Urothelium cell line (cell line): Measurements from ENCODE around the gene MEMO1.
"Not testable (repeated sequence)": the region's sequence is repeated elsewhere in the genome, so short reads cannot be mapped to it uniquely, and the experiment has no call there.

Experiments used
- DNase-seq: peaks from one replicate; pipeline ENCODE4 v3.0.0; 2011; ENCODE audit warnings: low spot score, mixed read lengths
- FAIRE-seq: peaks from 2 replicates; lab custom pipeline; 2011; peaks lifted over from hg19 to GRCh38; lab: Jason Lieb, UNC

MEMO1 gene

DNA sequence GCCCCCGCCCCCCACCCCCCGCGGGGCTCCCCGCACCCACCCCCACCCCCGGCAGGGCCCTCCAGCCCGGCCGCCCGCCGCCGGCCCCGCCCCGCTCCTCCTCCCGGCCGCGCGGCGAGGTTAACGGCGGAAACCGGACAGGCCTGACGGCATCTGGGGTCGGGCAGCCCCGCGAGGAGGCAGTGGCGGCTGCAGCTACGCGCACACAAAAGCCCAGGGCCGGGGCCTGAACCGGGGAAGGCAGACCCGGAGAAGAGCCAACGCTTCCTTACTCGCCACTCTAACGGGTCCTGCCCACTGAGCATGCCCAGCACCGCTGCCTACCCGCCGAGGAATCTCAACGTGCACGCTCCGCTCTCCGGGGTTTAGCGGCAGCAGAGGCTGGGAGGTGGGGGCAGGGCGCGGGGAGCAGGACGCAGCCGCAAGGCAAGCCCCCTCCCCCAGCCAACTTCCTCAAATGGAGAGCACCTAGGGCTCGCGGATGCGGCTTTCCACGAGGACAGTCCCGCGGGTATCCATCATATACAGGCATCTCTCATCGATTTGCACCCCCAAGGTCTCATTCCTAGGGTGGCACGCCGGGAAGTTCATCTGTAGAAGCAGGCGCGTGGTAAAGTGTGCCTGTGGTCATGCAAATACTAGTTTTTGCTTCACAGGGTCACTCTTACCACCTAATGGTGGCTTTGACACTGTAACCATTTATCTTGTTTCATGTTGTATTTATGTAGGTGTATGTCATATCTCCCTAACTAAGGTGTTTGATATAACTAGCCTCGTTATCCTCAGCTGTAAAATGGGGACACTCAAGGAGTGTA lies at the start of gene MEMO1:
Gene MEMO1, minus strand, starts transcription at position 339 of the 815 bp plus-strand sequence. CDS start 761 bp downstream, outside the sequence.
- DNase-seq (peak; percentile 97), FAIRE-seq (no peak)

DNA sequence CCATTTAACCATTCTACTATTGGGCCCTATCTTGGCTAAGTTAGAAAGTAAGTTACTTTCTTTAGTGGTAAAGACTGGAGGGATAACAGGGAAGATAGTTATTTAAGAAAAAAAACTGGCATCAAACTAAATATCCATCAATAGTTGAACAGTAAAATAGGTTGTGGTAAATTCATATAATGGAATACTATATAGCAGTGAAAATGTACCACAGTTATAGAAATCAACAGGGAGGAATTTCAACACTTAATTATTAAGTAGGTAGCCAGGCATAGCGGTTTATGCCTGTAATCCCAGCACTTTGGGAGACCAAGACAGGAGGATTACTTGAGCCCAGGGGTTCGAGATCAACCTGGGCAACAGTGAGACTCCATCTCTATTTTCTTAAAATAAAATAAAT lies 49.5 kb upstream of the MEMO1 start:
- no peak for FAIRE-seq
- DNase-seq, result no peak

- no peak for DNase-seq
- FAIRE-seq, result no peak
Observed at GRCh38 chr2:32058130-32058529, 47.3 kb upstream of the MEMO1 start.

DNA sequence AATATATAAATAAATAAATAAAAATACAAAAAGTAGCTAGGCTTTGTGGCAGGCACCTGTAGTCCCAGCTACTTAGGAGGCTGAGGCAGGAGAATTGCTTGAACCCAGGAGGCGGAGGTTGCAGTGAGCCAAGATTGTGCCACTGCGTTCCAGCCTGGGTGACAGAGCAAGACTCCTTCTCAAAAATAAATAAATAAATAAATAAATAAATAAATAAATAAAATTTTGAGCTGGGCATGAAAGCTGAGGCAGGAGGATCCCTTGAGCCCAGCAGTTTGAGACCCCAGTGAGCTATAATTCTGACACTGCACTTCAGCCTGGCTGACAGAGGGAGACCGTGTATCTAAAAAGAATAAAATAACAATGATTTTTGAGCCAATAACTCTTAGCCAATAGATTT lies 43.8 kb upstream of the MEMO1 start:
- not testable (repeated sequence) for DNase-seq, FAIRE-seq

- no peak for DNase-seq
- FAIRE-seq, result no peak
Observed at GRCh38 chr2:32051836-32052439, 41.1 kb upstream of the MEMO1 start.

DNA sequence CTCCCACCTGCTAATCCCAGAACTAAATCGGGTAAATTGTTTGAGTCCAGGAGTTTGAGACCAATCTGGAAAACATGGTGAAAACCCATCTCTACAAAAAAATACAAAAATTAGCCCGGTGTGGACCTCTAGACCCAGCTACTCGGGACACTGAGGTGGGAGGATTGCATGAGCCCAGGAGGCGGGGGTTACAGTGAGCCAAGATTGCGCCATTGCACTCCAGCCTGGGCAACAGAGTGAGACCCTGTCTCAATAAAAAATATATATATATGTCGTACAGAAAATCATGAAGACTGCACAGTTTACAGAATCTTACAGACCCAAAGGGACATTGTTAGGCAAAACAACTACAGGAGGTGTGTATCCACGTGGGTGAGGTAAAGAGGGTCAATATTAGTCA lies 32.8 kb upstream of the MEMO1 start:
- no peak for DNase-seq
- FAIRE-seq, result no peak

- FAIRE-seq (peak; percentile 73), DNase-seq (peak; percentile 96)
Observed at GRCh38 chr2:32039447-32040219, 28.8 kb upstream of the MEMO1 start, which contains the start of gene DPY30. TSS of gene DPY30 (minus strand) at chr2:32039805. CDS start at chr2:32039456, 349 bp downstream.

DNA sequence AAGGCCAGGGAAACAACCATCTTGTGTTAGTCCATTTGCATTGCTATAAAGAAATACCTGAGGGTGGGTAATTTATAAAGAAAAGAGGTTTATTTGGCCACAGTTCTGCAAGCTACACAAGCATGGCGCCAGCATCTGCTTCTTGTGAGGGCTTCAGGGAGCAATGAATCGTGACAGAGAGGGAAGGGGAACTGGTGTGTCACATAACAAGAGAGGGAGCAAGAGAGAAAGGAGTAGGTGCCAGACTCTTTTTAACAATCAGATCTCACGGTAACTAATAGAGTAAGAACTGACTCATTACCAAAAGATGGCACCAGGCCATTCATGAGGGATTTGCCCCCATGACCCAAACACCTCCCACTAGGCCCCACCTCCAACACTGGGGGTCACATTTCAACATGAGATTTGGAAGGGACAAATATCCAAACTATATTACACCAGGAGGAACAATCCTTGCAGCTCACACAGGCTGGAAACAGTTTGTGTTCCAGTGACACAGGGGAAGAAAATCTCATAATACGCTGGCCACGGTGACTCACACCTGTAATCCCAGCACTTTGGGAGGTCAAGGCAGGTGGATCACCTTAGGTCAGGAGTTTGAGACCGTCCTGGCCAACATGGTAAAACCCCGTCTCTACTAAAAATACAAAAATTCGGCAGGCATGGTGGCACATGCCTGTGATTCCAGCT lies 23.5 kb upstream of the MEMO1 start:
- DNase-seq, FAIRE-seq: not testable (repeated sequence)

GRCh38 chr2:32018789-32019482 lies 8.1 kb upstream of the MEMO1 start:
- DNase-seq, FAIRE-seq: not testable (repeated sequence)

DNA sequence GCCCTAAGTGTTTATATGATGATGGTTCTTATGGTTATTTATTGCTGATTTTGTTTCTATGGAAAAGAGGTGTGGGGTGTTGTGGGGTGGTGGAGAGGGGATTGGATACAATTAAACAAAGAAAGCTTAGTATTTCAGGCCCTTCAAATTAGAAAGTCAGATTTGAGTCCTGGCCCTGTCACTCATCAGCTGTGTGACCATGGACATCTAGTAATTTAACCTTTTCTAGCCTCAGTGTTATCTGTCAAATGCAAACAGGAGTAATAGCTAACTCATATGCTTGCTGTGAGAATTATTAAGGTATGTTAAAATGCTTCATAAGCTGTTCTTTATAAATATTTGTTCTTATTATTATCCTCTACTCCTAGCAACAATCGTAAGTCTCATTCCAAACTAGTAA lies 2.1 kb upstream of the MEMO1 start:
- no peak for DNase-seq
- FAIRE-seq, result no peak

DNA sequence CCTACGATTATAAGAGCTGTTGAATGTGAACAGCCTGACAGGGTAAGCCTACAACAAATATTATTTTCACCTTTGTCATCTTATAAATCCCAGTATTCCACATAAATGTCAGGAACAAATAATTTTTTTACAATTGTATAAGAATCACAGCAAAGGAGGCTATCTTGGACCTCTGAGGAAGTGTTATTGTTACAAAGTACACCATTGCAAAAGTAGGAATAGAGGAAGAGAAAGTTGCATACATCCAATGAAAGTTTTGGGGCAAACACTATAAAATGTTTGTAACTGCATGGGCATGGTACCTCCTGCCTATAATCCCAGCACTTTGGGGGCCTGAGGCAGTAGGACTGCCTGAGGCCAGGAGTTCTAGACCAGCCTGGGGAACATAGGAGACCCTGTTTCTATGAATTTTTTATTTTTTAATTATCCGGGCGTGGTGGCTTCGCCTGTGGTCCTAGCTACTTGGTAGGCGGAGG lies 715 bp upstream of the MEMO1 start:
- DNase-seq (no peak), FAIRE-seq (no peak)

DNA sequence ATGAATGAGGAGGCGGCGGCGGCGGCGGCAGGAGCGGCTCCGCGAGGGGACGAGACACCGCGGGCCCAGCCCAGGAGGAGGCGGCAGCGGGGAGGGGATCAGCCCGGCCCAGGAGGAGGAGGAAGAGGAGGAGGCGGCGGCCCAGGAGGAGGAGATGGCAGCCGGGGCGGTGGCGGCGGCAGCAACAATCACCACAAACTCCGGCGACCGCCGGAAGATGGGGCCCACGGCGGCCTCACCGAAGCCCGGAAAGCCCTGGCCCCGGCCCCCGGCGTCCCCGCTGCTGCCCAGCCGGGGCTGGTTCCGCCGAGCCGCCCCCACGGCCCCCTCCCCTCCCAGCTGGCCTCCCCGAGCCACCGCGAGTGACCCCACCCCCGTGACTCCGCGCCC lies 533 bp downstream of the MEMO1 start:
- DNase-seq (peak; percentile 30), FAIRE-seq (peak; percentile 87)

DNA sequence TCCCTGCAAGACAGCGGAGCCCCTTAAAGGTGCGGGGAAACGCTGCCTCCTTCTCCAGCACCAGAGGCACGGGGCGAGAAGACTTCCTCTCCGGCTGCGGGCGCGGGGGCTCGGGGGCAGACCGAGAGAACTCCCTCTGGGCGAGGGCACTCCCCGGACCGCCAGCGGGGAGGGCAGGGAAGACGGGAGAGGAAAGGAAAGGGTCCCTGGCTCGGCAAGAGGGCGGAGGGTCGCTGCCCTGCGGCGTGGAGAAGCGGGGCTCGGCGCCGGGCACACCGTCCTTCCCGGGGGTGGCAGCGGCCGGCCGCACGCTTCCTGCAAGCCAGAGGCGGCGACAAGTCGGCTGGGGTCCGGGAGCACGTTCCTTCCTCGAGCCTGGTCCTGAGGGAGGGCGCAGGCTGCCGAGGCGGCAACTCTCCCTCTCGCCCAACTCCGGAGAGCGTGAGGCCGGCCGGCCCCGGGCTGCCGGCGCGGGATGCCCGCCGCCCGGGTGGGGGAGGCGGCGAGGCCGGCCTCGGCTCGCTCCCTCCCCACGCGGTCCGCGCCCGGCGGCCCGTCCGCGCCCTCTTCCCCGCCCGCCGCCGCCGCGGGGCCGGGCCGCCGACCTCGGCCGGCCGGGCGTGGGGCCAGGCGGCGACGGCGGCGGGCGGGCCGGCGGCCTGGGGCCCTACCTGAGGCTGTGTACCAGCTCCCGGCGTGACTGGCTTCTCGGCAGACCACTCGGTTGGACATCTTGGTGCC lies 1.1 kb downstream of the MEMO1 start:
- FAIRE-seq, result no peak
- DNase-seq, result peak; percentile 53

- no peak for FAIRE-seq
- DNase-seq, result peak; percentile 19
Observed at GRCh38 chr2:32008805-32009515, 1.8 kb downstream of the MEMO1 start.

- FAIRE-seq, result no peak
Observed at GRCh38 chr2:32007121-32007391, 3.8 kb downstream of the MEMO1 start.

GRCh38 chr2:32005371-32005976 lies 5.3 kb downstream of the MEMO1 start:
- DNase-seq, result no peak
- FAIRE-seq, result no peak

More at GRCh38 chr2:32007121-32007391, 3.8 kb downstream of the MEMO1 start:
- no peak for DNase-seq

DNA sequence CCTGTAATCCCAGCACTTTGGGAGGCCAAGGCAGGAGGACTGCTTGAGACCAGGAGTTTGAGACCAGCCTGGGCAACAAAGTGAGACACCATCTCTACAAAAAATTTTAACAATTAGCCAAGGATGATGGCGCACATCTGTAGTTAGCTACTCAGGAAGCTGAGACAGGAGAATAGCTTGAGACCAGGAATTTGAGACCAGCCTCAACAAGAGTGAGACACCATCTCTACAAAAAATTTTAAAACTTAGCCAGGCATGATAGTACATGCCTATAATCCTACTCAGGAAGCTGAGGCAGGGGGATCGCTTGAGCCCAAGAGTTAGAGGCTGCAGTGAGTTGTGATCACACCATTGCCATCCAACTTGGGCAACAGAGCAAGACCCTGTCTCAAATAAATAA lies 7.0 kb downstream of the MEMO1 start:
- FAIRE-seq, result no peak
- DNase-seq, result no peak

DNA sequence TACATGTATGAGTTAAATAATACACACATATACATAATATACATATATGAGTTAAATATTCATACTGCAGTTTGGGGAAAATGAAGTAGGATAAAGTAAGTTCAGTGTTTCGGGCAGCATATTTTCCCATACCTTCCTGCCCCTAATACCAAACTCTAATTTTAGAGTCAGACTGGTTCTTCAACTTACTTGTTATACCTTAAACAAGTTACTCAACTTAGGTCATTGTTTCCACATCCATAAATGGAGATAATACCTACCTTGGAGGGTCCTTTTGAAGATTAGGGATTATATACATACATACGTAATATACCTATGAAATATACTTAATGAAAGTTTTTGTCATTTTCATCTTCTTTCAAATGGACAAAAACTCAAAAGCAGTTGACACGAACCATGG lies 8.4 kb downstream of the MEMO1 start:
- no peak for FAIRE-seq

GRCh38 chr2:31999438-31999837 lies 11.4 kb downstream of the MEMO1 start:
- FAIRE-seq, result no peak

More for the DNA sequence above, 8.4 kb downstream of the MEMO1 start:
- DNase-seq, result no peak

More at GRCh38 chr2:31999438-31999837, 11.4 kb downstream of the MEMO1 start:
- no peak for DNase-seq
